A673 (cell line): ENCODE data around the gene NBPF14.
"Not testable (repeated sequence)": the region's sequence is repeated elsewhere in the genome, so short reads cannot be mapped to it uniquely, and the experiment has no call there.

Experiments used
- EZH2 ChIP-seq: fragments of 200-600 bp; sonication (generic); IDR thresholded peaks from 2 replicates; pipeline ENCODE4 v1.6.1; 2017; ENCODE audit warnings: borderline replicate concordance, low read depth, mild to moderate bottlenecking, mixed read lengths, antibody characterized with exemption, low read length; ENCODE audit not compliant: poor library complexity, severe bottlenecking
- TF ChIP-seq, protein P1 (sequence below): fragments of 300-800, 200-600 bp; sonication (generic); conservative IDR thresholded peaks from 2 replicates; pipeline ENCODE4 v1.5.1; 2017; ENCODE audit warnings: low read depth, mild to moderate bottlenecking, antibody characterized with exemption, low read length, moderate library complexity, mixed read lengths

DNA sequence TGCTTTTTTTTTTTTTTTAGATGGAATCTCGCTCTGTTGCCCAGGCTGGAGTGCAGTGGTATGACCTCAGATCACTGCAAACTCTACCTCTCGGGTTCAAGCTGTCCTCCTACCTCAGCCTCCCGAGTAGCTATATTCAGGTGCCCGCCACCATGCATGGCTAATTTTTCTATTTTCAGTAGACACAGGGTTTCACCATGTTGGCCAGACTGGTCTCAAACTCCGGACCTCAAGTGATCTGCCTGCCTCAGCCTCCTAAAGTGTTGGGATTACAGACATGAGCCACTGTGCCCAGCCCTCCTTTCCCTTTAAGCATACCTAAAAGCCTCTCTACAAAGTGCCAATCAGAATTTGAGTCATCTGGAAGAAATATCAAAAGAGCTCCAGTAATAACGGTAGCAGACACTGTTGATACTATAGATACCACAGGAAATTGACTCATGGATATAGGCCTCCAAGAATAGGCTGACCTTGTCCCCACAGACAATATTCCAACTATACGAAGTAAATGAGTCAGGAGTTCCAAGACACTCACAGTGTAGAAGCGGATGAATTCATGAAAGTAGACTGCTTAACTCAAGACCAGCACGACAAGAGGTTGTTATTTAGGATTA, 83.1 kb downstream of the NBPF14 start:
- TF ChIP-seq, protein P1, sequence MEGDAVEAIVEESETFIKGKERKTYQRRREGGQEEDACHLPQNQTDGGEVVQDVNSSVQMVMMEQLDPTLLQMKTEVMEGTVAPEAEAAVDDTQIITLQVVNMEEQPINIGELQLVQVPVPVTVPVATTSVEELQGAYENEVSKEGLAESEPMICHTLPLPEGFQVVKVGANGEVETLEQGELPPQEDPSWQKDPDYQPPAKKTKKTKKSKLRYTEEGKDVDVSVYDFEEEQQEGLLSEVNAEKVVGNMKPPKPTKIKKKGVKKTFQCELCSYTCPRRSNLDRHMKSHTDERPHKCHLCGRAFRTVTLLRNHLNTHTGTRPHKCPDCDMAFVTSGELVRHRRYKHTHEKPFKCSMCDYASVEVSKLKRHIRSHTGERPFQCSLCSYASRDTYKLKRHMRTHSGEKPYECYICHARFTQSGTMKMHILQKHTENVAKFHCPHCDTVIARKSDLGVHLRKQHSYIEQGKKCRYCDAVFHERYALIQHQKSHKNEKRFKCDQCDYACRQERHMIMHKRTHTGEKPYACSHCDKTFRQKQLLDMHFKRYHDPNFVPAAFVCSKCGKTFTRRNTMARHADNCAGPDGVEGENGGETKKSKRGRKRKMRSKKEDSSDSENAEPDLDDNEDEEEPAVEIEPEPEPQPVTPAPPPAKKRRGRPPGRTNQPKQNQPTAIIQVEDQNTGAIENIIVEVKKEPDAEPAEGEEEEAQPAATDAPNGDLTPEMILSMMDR, result not testable (repeated sequence)
- TF ChIP-seq EZH2, result not testable (repeated sequence)
